ENCODE measurements around the gene AMPD2. TPM values are rescaled to one million over a fixed set of nuclear protein-coding genes. Genes with fewer than 3 reads are reported as not detected.
"Not testable (repeated sequence)": the region's sequence is repeated elsewhere in the genome, so short reads cannot be mapped to it uniquely, and the experiment has no call there.

The AMPD2 gene
- total RNA-seq, 1 donor from 2014 or later: 38.5 TPM

DNA sequence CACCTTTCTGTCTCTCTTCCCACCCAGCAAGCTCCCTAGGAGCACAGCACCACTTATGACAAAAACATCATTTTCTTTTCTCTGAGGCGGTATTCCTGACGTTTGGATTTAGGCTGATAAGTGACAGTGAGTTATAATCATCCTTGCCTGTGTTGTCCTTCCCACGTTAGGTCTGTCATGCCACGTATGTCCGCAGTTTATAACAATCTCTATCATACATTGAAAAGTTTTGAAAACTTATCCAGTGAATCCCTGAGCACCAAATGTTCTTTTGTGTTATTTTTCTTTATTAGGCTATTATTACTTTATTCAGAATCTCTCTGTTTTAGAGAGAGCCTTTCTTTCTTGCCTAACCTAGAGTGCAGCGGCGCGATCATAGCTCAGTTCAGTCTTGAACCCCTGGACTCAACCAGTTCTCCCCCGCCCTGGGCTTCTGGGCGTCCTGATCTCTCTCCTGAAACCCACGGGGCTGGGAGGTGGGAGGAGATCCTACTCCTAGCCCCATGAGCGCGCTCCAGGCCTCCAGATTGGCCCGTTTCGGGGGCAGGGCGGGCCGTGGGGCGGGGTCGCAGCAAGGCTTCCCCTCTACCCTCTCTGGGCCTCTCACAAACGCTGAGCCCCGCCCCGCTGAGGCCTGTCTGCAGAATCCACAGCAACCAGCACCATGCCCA, 48.0 kb downstream of the AMPD2 start, which contains the start of gene GSTM2:
Gene GSTM2, plus strand, starts transcription at position 606 of the 671 bp plus-strand sequence. Its CDS starts 59 bp downstream, at position 665.
- TF ChIP-seq POLR2A (IDR thresholded peaks at IDR 0.05) (no peak), POLR2AphosphoS5 (IDR thresholded peaks at IDR 0.05; ENCODE audit: insufficient read depth in 1 of 2, low read depth in 1 of 2) (peak; percentile 63 to 85)
- H3K9me3 ChIP-seq: no peaks in the 10 kb centered on the region
- H3K4me1 ChIP-seq: peaks cover 5% of the 10 kb centered on the region
- H3K4me3 ChIP-seq: peak within 1 kb of the TSS; percentile 61 to 66
- intact Hi-C loops (cut with DNase I): no loop called here
- no peak for DNase-seq (ENCODE audit: extremely low spot score in 2 of 2)
- H3K27ac ChIP-seq: peak within 1 kb of the TSS; percentile 72
- H3K36me3 ChIP-seq: no peaks in the 10 kb centered on the region
- no peaks in the 10 kb centered on the region for H3K27me3 ChIP-seq

- intact Hi-C loops (cut with DNase I): no loop called here
- peaks cover 5% of the 10 kb centered on the region for H3K4me1 ChIP-seq
- DNase-seq (ENCODE audit: extremely low spot score in 2 of 2): no peak
- peak overlapping the region; percentile 72 for H3K27ac ChIP-seq
- H3K27me3 ChIP-seq: no peaks in the 10 kb centered on the region
- H3K9me3 ChIP-seq: no peaks in the 10 kb centered on the region
- H3K36me3 ChIP-seq: no peaks in the 10 kb centered on the region
- no peak for TF ChIP-seq POLR2AphosphoS5 (IDR thresholded peaks at IDR 0.05; ENCODE audit: insufficient read depth in 1 of 2, low read depth in 1 of 2)
- TF ChIP-seq POLR2A (IDR thresholded peaks at IDR 0.05): no peak
- TF ChIP-seq, protein P1, sequence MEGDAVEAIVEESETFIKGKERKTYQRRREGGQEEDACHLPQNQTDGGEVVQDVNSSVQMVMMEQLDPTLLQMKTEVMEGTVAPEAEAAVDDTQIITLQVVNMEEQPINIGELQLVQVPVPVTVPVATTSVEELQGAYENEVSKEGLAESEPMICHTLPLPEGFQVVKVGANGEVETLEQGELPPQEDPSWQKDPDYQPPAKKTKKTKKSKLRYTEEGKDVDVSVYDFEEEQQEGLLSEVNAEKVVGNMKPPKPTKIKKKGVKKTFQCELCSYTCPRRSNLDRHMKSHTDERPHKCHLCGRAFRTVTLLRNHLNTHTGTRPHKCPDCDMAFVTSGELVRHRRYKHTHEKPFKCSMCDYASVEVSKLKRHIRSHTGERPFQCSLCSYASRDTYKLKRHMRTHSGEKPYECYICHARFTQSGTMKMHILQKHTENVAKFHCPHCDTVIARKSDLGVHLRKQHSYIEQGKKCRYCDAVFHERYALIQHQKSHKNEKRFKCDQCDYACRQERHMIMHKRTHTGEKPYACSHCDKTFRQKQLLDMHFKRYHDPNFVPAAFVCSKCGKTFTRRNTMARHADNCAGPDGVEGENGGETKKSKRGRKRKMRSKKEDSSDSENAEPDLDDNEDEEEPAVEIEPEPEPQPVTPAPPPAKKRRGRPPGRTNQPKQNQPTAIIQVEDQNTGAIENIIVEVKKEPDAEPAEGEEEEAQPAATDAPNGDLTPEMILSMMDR (IDR thresholded peaks at IDR 0.05): no peak
- peak overlapping the region; percentile 61 to 66 for H3K4me3 ChIP-seq
Measured at GRCh38 chr1:109668123-109668775, 48.6 kb downstream of the AMPD2 start.

- H3K27ac ChIP-seq: peak overlapping the region; percentile 23
- peak overlapping the region; percentile 3 to 16 for H3K4me3 ChIP-seq
- intact Hi-C loops (cut with DNase I): no loop called here
Measured at GRCh38 chr1:109669246-109669948, 49.8 kb downstream of the AMPD2 start.

DNA sequence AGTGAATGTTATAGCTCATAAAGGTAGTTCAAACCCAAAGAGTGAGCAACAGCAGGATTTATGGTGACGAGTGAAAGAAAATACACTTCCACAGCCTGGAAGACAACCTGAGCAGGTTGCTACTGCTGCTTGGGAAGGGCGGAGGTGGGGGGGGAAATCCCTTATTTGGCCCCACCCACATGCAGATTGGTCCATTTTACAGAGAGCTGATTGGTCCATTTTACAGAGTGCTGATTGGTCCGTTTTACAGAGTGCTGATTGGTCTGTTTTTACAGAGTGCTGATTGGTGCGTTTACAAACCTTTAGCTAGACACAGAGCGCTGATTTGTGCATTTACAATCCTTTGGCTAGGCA, 50.3 kb downstream of the AMPD2 start:
- H3K27ac ChIP-seq: peak overlapping the region; percentile 23
- intact Hi-C loops (cut with DNase I); H3K9me3 ChIP-seq; H3K36me3 ChIP-seq; H3K27me3 ChIP-seq; H3K4me1 ChIP-seq; DNase-seq (ENCODE audit: extremely low spot score in 2 of 2): not testable (repeated sequence)
- peak overlapping the region in 1 of 2 donors; percentile 16 for H3K4me3 ChIP-seq

More at GRCh38 chr1:109669246-109669948, 49.8 kb downstream of the AMPD2 start:
- no peaks in the 10 kb centered on the region for H3K27me3 ChIP-seq
- no peak for DNase-seq (ENCODE audit: extremely low spot score in 2 of 2)
- H3K4me1 ChIP-seq: peaks cover 5% of the 10 kb centered on the region
- H3K36me3 ChIP-seq: no peaks in the 10 kb centered on the region
- H3K9me3 ChIP-seq: no peaks in the 10 kb centered on the region
- TF ChIP-seq, protein P1 (IDR thresholded peaks at IDR 0.05): no peak
- TF ChIP-seq POLR2AphosphoS5 (IDR thresholded peaks at IDR 0.05; ENCODE audit: insufficient read depth in 1 of 2, low read depth in 1 of 2) (no peak), POLR2A (IDR thresholded peaks at IDR 0.05) (no peak)

GRCh38 chr1:109671067-109671466, 51.4 kb downstream of the AMPD2 start:
- Histone ChIP-seq H3K27me3 (no peaks in the 10 kb centered on the region), H3K27ac (no peak overlapping the region), H3K36me3 (no peaks in the 10 kb centered on the region), H3K9me3 (no peaks in the 10 kb centered on the region), H3K4me1 (peaks cover 5% of the 10 kb centered on the region), H3K4me3 (no peak overlapping the region)
- DNase-seq (ENCODE audit: extremely low spot score in 2 of 2): no peak
- intact Hi-C loops (cut with DNase I): no loop called here
- TF ChIP-seq, protein P1 (IDR thresholded peaks at IDR 0.05): no peak
- TF ChIP-seq POLR2A (IDR thresholded peaks at IDR 0.05) (no peak), POLR2AphosphoS5 (IDR thresholded peaks at IDR 0.05; ENCODE audit: insufficient read depth in 1 of 2, low read depth in 1 of 2) (no peak)

- H3K4me3 ChIP-seq; H3K4me1 ChIP-seq; intact Hi-C loops (cut with DNase I); H3K27ac ChIP-seq; DNase-seq (ENCODE audit: extremely low spot score in 2 of 2); H3K36me3 ChIP-seq; H3K27me3 ChIP-seq; H3K9me3 ChIP-seq: not testable (repeated sequence)
Measured at GRCh38 chr1:109673861-109674260, 54.2 kb downstream of the AMPD2 start.

DNA sequence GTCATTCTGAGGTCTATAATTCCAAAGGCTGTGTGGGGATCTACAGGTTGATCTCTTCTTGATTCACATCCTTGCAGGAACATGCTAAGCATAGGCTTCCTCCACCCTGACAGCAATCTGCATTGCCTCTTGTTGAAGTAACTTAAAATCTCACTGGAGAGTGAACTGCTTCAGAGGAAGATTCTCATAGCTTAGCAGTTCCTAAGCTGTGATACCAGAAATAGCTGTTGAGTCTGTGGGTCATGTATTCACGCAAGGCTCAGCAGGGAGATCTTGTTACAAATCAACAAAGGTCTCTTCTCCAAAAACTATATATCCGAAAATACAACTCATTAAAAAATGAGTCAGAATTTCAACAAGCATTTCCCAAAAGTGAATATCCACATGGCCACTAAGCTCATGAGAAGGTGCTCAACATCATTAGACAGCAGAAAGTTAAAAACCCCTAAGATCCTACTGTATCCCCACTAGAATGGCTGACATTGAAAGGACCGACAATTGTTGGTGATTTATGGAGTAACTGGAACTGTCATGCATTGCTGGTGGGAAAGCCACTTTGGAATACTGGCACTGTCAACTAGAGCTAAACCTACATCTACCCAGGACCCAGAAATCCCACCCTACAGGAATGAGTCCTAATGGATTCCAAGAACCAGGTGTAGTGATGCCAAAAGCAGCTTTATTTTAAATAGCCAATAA, 57.2 kb downstream of the AMPD2 start:
- DNase-seq (ENCODE audit: extremely low spot score in 2 of 2); H3K9me3 ChIP-seq; H3K4me1 ChIP-seq; H3K27me3 ChIP-seq; H3K27ac ChIP-seq; H3K36me3 ChIP-seq; intact Hi-C loops (cut with DNase I); H3K4me3 ChIP-seq: not testable (repeated sequence)

Data from vagina (tissue), 2 donors.